Adrenal gland (tissue), 12 donors: ENCODE results near the gene ARID4B. TPM values are rescaled to one million over a fixed set of nuclear protein-coding genes. Genes with fewer than 3 reads are reported as not detected.

Experiments
- DNase-seq, 7 donors: peaks; one replicate each; pipeline ENCODE4 v3.0.0-alpha.2; 2019 to 2020
- H3K27ac ChIP-seq, 5 donors: fragments of 200-600 bp; sonication (generic) in 4 of 5; 1 replicate in 3 of 5; 2 replicates in 2 of 5; pipeline versions ENCODE4 v1.5.1 to v1.8.0; 2016 to 2020; ENCODE audit warnings: mild to moderate bottlenecking in 1 of 5
- H3K27me3 ChIP-seq: fragments of 200-600 bp; 2 replicates; pipeline ENCODE4 v1.8.0; 2021
- H3K36me3 ChIP-seq, 2 donors: fragments of 200-600 bp; replicated peaks in 1 of 2; 1 replicate in 1 of 2; 2 replicates in 1 of 2; pipeline versions ENCODE4 v1.5.1 to v1.8.0; 2018 to 2022
- H3K4me1 ChIP-seq, 2 donors: fragments of 200-600 bp; replicated peaks in 1 of 2; 1 replicate in 1 of 2; 2 replicates in 1 of 2; pipeline versions ENCODE4 v1.5.1 to v1.8.0; 2018 to 2021
- H3K4me3 ChIP-seq, 4 donors: fragments of 200-600 bp; sonication (generic) in 3 of 4; one replicate each; pipeline ENCODE4 v1.5.1; 2016 to 2018
- H3K9me3 ChIP-seq, 3 donors: fragments of 200-600 bp; sonication (generic) in 1 of 3; replicated peaks in 1 of 3; 1 replicate in 2 of 3; 2 replicates in 1 of 3; pipeline versions ENCODE4 v1.5.1 to v1.8.0; 2016 to 2021
- CTCF ChIP-seq, 6 experiments: fragments of 450-650 bp in 4 of 6; fragments of 200-600 bp in 2 of 6; sonication (generic) in 1 of 6; IDR thresholded peaks; 1 replicate in 5 of 6; 2 replicates in 1 of 6; pipeline versions ENCODE4 v1.5.1 to v1.8.0; 2016 to 2021; ENCODE audit warnings: antibody characterized with exemption in 6 of 6, mild to moderate bottlenecking in 2 of 6, moderate library complexity in 1 of 6
- POLR2A ChIP-seq, 2 donors: fragments of 450-650 bp; IDR thresholded peaks; one replicate each; pipeline ENCODE4 v1.6.1; 2017; ENCODE audit warnings: antibody characterized with exemption in 2 of 2, mild to moderate bottlenecking in 2 of 2, moderate library complexity in 1 of 2
- WGBS, 4 donors: extraction: QIAGEN DNeasy Blood & Tissue Kit in 2 of 4; methylation state at CpG; one replicate each; pipeline versions ENCODE4 v1.1.5 to v1.1.7; 2013 to 2017; 5-methylcytosine and 5-hydroxymethylcytosine counted together
- intact Hi-C, 2 donors: fragments of 100-400 bp; cut with DNase I; formaldehyde crosslinking; loops; one replicate each; pipeline versions ENCODE4 v1.14.1 to v1.15.0; 2022 to 2023
- polyA plus RNA-seq, 3 donors: library from polyadenylated mRNA; stranded (reverse); fragments of 200-250 nt in 2 of 3; fragments of 350-450 nt in 1 of 3; fragmentation: Illumina TruSeq in 1 of 3; extraction: RNeasy Lipid Tissue Mini Kit (QIAGEN cat#74804) in 1 of 3; gene quantifications; one replicate each; pipeline ENCODE4 v1.2.3, GENCODE V29; 2013 to 2014
- total RNA-seq, 9 donors: library from RNA; depleted of rRNA in 4 of 9; stranded (reverse); fragments of >200 nt in 4 of 9; fragments of 120-200 nt in 1 of 9; fragmentation: NEBNext Ultra II Directional in 1 of 9; extraction: Animal tissue kit (Norgen Biotek cat#: 25700) in 1 of 9; gene quantifications; one replicate each; pipeline versions ENCODE4 v1.1.0 to v1.2.4, GENCODE V29; 2013 to 2023
- donor health status: healthy with polysubstance abuse.
- donor health status: Bipolar disorder and iron deficiency.
- donor health status: DM: yes; HTN: yes; CAD: no.
- donor health status: DM: no; HTN: no; CAD: no.
- donor health status: DM: no; HTN: no; CAD: no.
- donor health status: DM: yes; HTN: yes; CAD: no.

The ARID4B gene
- total and polyA plus RNA-seq, 12 donors = 12.4 to 44.0 (median 28.1) TPM

- Histone ChIP-seq H3K9me3 (no peaks in the 10 kb centered on the region), H3K36me3 (no peaks in the 10 kb centered on the region), H3K4me1 (peaks cover 8 to 47% of the 10 kb centered on the region in 2 donors), H3K4me3 (no peak overlapping the region), H3K27me3 (no peaks in the 10 kb centered on the region), H3K27ac (peak overlapping the region in 1 of 5 donors; percentile 2)
- TF ChIP-seq CTCF (IDR thresholded peaks at IDR 0.05) (no peak), POLR2A (IDR thresholded peaks at IDR 0.05) (no peak)
- intact Hi-C loops = no loop called here
- DNase-seq = peak in 1 of 7 donors; percentile 19
- 86 to 96% (median 93%) methylated on average over 2 of the region's 2 CpGs for WGBS, 4 donors
These were observed 8.7 kb downstream of the ARID4B start for GRCh38 chr1:235319255-235319654.

- Histone ChIP-seq H3K36me3 (no peaks in the 10 kb centered on the region), H3K27me3 (no peaks in the 10 kb centered on the region), H3K4me3 (no peak overlapping the region), H3K9me3 (no peaks in the 10 kb centered on the region), H3K27ac (no peak overlapping the region), H3K4me1 (peaks cover 8 to 39% of the 10 kb centered on the region in 2 donors)
- no peak for DNase-seq
- no peak for TF ChIP-seq CTCF (IDR thresholded peaks at IDR 0.05)
- no peak for TF ChIP-seq POLR2A (IDR thresholded peaks at IDR 0.05)
- intact Hi-C loops = no loop called here
- WGBS, 4 donors = 40 to 58% (median 49%) methylated on average over 1 of the region's 1 CpG
These were observed 10.8 kb downstream of the ARID4B start for GRCh38 chr1:235317168-235317567.

GRCh38 chr1:235315735-235316134 is 12.2 kb downstream of the ARID4B start:
- no peaks in the 10 kb centered on the region for H3K36me3 ChIP-seq
- H3K27me3 ChIP-seq = no peaks in the 10 kb centered on the region
- H3K4me1 ChIP-seq = peaks cover 11 to 35% of the 10 kb centered on the region in 2 donors
- no peak overlapping the region for H3K4me3 ChIP-seq
- no peak overlapping the region for H3K27ac ChIP-seq
- intact Hi-C loops = no loop called here
- no peak for TF ChIP-seq CTCF (IDR thresholded peaks at IDR 0.05)
- TF ChIP-seq POLR2A (IDR thresholded peaks at IDR 0.05) = no peak
- no peak for DNase-seq
- WGBS, 4 donors = 94 to 97% (median 96%) methylated on average over 4 of the region's 4 CpGs
- H3K9me3 ChIP-seq = no peaks in the 10 kb centered on the region

GRCh38 chr1:235315173-235315572 is 12.8 kb downstream of the ARID4B start:
- Histone ChIP-seq H3K9me3 (no peaks in the 10 kb centered on the region), H3K4me3 (no peak overlapping the region), H3K36me3 (no peaks in the 10 kb centered on the region), H3K27me3 (no peaks in the 10 kb centered on the region), H3K4me1 (peaks cover 16 to 38% of the 10 kb centered on the region in 2 donors), H3K27ac (no peak overlapping the region)
- intact Hi-C loops = no loop called here
- TF ChIP-seq POLR2A (IDR thresholded peaks at IDR 0.05) (no peak), CTCF (IDR thresholded peaks at IDR 0.05) (no peak)
- DNase-seq = no peak
- 92 to 97% (median 93%) methylated on average over 5 of the region's 5 CpGs for whole genome bisulfite sequencing, 4 donors
